KMS-11 (cell line): ENCODE data around the gene PON3.

Source experiments
- H2AFZ ChIP-seq: fragments of 200-600 bp; sonication (generic); 2 replicates; pipeline ENCODE4 v1.6.1; 2016; ENCODE audit warnings: antibody characterized with exemption, mixed run types, low read depth
- H3K27ac ChIP-seq: fragments of 200-600 bp; sonication (generic); 2 replicates; pipeline ENCODE4 v1.6.1; 2016; ENCODE audit warnings: mild to moderate bottlenecking, mixed run types
- H3K27me3 ChIP-seq: fragments of 200-600 bp; sonication (generic); 2 replicates; pipeline ENCODE4 v1.6.1; 2017; ENCODE audit warnings: mild to moderate bottlenecking, low read depth, mixed run types, moderate library complexity; ENCODE audit not compliant: insufficient read depth
- H3K36me3 ChIP-seq: fragments of 200-600 bp; sonication (generic); 2 replicates; pipeline ENCODE4 v1.6.1; 2017; ENCODE audit warnings: mild to moderate bottlenecking, mixed run types; ENCODE audit not compliant: insufficient read depth
- H3K4me1 ChIP-seq: fragments of 200-600 bp; sonication (generic); 2 replicates; pipeline ENCODE4 v1.6.1; 2016; ENCODE audit warnings: mild to moderate bottlenecking, low read depth, mixed run types; ENCODE audit not compliant: poor library complexity, severe bottlenecking
- H3K4me2 ChIP-seq: fragments of 200-600 bp; sonication (generic); 2 replicates; pipeline ENCODE4 v1.7.0; 2016; ENCODE audit warnings: mild to moderate bottlenecking, mixed run types
- H3K4me3 ChIP-seq: fragments of 200-600 bp; sonication (generic); IDR thresholded peaks from 2 replicates; pipeline ENCODE4 v1.6.1; 2017; ENCODE audit warnings: low read depth, low read length, mixed read lengths; ENCODE audit not compliant: insufficient read depth
- H3K79me2 ChIP-seq: fragments of 200-600 bp; sonication (generic); 2 replicates; pipeline ENCODE4 v1.6.1; 2016; ENCODE audit warnings: low read depth, mixed run types; ENCODE audit not compliant: insufficient read depth
- H3K9ac ChIP-seq: fragments of 200-600 bp; sonication (generic); 2 replicates; pipeline ENCODE4 v1.6.1; 2016; ENCODE audit warnings: mild to moderate bottlenecking, mixed run types
- H4K20me1 ChIP-seq: fragments of 200-600 bp; sonication (generic); 2 replicates; pipeline ENCODE4 v1.6.1; 2016; ENCODE audit warnings: mild to moderate bottlenecking, mixed run types; ENCODE audit not compliant: insufficient read depth
- TF ChIP-seq, protein P1 (sequence below): fragments of 200-600 bp; sonication (generic); conservative IDR thresholded peaks from 2 replicates; pipeline ENCODE4 v1.6.1; 2017; ENCODE audit warnings: low read depth, mild to moderate bottlenecking, antibody characterized with exemption, low read length, moderate library complexity, mixed read lengths

The PON3 gene

GRCh38 chr7:95411036-95411435, 14.9 kb upstream of the PON3 start:
- no peaks in the 10 kb centered on the region for H3K36me3 ChIP-seq
- no peak overlapping the region for H3K9ac ChIP-seq

GRCh38 chr7:95407751-95408150, 11.6 kb upstream of the PON3 start:
- Histone ChIP-seq H3K27ac (no peak overlapping the region), H3K79me2 (no peaks in the 10 kb centered on the region), H3K27me3 (no peaks in the 10 kb centered on the region), H2AFZ (no peak overlapping the region), H3K4me1 (no peaks in the 10 kb centered on the region), H3K4me3 (no peak overlapping the region), H3K36me3 (no peaks in the 10 kb centered on the region), H3K9ac (no peak overlapping the region), H4K20me1 (no peaks in the 10 kb centered on the region), H3K4me2 (no peak overlapping the region)
- TF ChIP-seq, protein P1, sequence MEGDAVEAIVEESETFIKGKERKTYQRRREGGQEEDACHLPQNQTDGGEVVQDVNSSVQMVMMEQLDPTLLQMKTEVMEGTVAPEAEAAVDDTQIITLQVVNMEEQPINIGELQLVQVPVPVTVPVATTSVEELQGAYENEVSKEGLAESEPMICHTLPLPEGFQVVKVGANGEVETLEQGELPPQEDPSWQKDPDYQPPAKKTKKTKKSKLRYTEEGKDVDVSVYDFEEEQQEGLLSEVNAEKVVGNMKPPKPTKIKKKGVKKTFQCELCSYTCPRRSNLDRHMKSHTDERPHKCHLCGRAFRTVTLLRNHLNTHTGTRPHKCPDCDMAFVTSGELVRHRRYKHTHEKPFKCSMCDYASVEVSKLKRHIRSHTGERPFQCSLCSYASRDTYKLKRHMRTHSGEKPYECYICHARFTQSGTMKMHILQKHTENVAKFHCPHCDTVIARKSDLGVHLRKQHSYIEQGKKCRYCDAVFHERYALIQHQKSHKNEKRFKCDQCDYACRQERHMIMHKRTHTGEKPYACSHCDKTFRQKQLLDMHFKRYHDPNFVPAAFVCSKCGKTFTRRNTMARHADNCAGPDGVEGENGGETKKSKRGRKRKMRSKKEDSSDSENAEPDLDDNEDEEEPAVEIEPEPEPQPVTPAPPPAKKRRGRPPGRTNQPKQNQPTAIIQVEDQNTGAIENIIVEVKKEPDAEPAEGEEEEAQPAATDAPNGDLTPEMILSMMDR: no peak

More at GRCh38 chr7:95411036-95411435, 14.9 kb upstream of the PON3 start:
- Histone ChIP-seq H3K27me3 (no peaks in the 10 kb centered on the region), H3K4me1 (no peaks in the 10 kb centered on the region), H3K4me2 (no peak overlapping the region), H3K4me3 (no peak overlapping the region), H4K20me1 (no peaks in the 10 kb centered on the region), H3K79me2 (no peaks in the 10 kb centered on the region), H3K27ac (no peak overlapping the region), H2AFZ (no peak overlapping the region)
- TF ChIP-seq, protein P1: no peak

DNA sequence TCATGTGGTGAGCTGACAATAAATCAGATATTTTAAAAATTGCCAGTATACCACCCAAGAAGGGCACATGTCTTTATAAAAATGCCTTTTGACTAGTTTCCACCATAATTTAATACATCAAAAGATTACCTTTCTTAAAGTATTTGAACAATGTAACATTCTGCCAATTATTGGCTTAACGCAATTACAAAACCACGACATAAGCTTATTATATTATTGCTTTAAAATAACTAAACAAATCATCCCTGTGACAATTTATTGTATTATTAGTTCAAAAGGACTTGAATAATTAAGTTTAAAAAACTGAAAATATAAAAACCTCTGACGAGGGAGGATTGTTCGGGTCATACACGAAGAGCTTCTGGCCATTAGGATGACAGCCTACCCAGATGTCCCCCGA, 9.6 kb upstream of the PON3 start:
- Histone ChIP-seq H3K4me1 (no peaks in the 10 kb centered on the region), H3K4me3 (no peak overlapping the region), H3K4me2 (no peak overlapping the region), H4K20me1 (no peaks in the 10 kb centered on the region), H3K9ac (no peak overlapping the region), H3K27me3 (no peaks in the 10 kb centered on the region), H3K36me3 (no peaks in the 10 kb centered on the region), H3K27ac (no peak overlapping the region), H3K79me2 (no peaks in the 10 kb centered on the region), H2AFZ (no peak overlapping the region)
- TF ChIP-seq, protein P1: no peak

DNA sequence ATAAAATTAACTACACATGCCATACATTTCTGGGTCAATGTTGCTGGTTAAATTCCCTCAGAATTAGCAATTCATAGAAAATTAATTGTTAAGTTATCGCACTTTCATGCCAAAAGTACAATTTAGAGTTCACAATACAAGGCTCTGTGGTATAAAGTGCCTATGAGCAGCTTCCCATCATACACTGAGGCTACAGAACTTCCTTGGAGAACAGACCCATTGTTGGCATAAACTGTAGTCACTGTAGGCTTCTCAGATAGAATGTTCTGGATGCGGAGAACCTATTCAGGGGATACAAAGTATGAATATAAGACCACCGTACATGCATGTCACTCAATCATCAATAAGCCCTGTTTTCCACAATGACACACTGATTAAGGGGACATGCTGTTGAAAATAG, 9.0 kb upstream of the PON3 start:
- TF ChIP-seq, protein P1: no peak
- no peaks in the 10 kb centered on the region for H3K36me3 ChIP-seq

More for the DNA sequence above, 9.0 kb upstream of the PON3 start:
- no peaks in the 10 kb centered on the region for H3K27me3 ChIP-seq
- no peak overlapping the region for H2AFZ ChIP-seq
- no peak overlapping the region for H3K9ac ChIP-seq
- H3K4me3 ChIP-seq: no peak overlapping the region
- no peaks in the 10 kb centered on the region for H3K79me2 ChIP-seq
- no peak overlapping the region for H3K4me2 ChIP-seq
- H3K27ac ChIP-seq: no peak overlapping the region
- H4K20me1 ChIP-seq: no peaks in the 10 kb centered on the region
- no peaks in the 10 kb centered on the region for H3K4me1 ChIP-seq
